ENCODE measurements around the gene PEX11B.

Gene PEX11B

GRCh38 chr1:145871994-145872924 is 46.3 kb downstream of the PEX11B start:
- DNase-seq (ENCODE audit: low read depth), result no peak

DNA sequence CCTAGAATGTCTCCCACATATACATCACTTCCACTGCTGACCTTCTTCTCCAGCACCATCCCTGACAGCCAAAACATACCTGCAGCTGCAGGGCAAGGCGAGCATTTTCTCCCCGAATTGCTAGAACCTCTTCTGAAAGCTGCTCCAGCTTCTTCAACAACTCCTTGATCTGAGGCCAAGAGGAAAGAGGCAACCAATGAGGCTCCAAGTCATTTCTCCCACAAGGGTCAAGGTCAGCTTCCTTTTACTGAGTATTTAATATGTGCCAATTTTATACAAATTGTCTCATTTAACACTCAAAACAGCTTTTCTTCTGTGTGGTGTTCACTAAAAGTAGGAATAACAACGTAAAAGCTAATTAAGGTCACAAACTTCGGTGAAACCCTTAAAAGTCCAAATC is 50.3 kb downstream of the PEX11B start:
- DNase-seq (ENCODE audit: low read depth), result no peak

DNA sequence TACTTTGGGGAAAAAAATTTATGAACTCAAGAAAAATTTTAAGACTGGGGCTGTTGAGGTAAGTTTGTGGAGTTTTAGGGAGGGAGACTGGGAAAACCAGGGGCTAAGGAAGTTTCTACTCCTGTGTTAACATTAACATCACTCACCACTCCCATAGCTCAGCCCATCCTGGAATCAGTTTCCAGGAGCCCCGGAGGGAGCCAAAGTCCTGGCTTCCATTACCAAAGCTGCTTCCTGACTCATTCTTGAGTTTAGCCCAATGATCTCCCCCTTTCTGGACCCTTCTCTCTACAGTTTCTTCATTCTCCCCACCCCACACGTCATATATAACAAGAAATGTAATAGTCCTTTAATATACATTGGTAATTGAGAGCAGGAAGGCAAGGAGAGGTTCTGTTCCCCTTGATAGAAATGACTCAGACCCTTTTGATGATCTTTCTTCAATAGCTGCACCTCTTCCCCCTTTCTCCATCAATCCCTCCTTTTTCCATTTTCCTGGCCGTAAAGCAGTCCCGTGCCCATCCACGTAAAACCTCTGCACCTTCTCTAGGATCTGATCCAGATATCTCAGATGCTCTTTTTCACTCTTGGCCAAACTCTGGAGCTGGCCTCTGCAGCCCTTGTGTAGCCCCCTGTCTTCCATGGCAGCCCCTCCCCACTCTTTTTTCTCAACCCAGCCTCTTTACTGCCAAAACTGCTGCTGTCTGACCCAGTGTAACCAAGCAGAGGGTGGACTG is 55.1 kb downstream of the PEX11B start:
- no peak for DNase-seq (ENCODE audit: low read depth)

Data from stimulated activated CD8-positive, alpha-beta memory T cell treated with anti-CD3 and anti-CD28 coated beads, Interleukin-15, amount 100 ng/mL, for 1 hour (primary cell).